Esophagus mucosa (tissue), 1 donor: ENCODE data around the gene POFUT1. TPM values are rescaled to one million over a fixed set of nuclear protein-coding genes. Genes with fewer than 3 reads are reported as not detected.
A peak's percentile ranks its signal among the peaks of the same experiment; 100 is the strongest.

Experiments used
- ATAC-seq: fragments of 200-7000 bp; cut with Tn5 transposase; one replicate; pipeline ENCODE4 v1.9.1; 2020
- total RNA-seq: library from RNA; stranded (reverse); gene quantifications from one replicate; pipeline ENCODE4 v1.2.4, GENCODE V29; 2023
- donor health status: DM: yes; HTN: yes; CAD: no.

The POFUT1 gene
- total RNA-seq, 1 donor from 2014 or later: 18.3 TPM

GRCh38 chr20:32208499-32209154 lies 947 bp downstream of the POFUT1 start:
- no peak for ATAC-seq

DNA sequence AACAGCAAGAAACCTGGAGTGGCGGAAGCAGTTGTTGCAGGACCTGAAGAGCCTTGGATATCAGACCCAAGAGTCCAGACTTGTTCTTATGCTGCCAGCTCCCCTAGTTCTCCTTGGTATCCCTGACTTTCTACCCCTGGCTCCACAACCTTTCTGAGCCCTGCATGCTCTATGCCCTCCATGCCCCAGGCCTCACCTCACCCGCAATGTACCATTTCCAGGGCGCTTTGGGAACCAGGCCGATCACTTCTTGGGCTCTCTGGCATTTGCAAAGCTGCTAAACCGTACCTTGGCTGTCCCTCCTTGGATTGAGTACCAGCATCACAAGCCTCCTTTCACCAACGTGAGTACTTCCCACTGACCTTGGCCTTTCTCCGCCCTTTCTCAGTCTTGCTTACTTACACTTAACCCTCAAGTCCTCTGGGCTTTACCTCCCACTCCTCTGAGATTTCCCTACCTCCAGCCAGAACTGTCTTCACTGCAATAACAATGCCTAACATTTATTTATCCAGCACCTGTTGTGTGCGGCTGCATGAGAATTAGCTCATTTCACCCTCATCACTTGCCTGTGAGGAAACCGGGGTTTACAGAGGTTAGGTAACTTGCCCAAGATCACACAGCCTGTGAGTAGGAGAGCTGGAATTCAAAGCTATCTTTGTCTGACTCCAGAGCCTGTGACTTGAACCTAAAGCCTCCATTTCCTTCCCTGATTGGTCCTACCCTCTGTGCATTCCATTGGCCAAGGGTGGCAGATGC lies 2.3 kb downstream of the POFUT1 start:
- no peak for ATAC-seq

DNA sequence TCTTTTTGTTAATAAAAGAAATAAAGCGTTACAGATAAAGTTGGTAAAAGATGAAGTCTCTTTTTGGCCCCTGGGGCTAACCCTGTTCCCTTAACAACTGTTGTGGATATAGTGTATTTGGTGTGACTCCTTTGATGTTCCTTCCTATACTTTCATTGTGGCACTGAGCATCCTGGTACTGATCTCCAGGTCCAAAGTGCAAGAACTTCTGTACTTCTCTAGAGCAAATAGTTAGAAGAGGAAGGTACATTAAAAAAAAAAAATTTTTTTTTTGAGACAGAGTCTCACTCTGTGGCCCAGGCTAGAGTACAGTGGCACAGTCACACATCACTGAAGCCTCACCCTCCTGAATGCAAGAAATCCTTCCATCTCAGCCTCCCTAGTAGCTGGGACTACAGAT lies 6.2 kb downstream of the POFUT1 start:
- ATAC-seq: no peak

DNA sequence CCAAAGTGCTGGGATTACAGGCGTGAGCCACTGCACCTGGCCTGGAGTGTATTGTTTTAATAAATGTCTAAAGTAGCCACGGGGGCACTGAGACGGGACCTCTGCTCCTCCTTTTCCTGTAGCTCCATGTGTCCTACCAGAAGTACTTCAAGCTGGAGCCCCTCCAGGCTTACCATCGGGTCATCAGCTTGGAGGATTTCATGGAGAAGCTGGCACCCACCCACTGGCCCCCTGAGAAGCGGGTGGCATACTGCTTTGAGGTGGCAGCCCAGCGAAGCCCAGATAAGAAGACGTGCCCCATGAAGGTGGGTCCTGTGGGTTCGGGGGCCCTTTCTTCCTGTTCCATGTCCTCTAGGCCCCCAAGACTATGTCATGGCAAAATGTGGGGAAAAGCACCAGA lies 7.5 kb downstream of the POFUT1 start:
- ATAC-seq: no peak

- no peak for ATAC-seq
These were observed 8.0 kb downstream of the POFUT1 start for GRCh38 chr20:32215729-32216128.

- no peak for ATAC-seq
These were observed 8.8 kb downstream of the POFUT1 start for GRCh38 chr20:32216179-32217142.

GRCh38 chr20:32218156-32218900 lies 10.6 kb downstream of the POFUT1 start:
- ATAC-seq: no peak

- peak; percentile 40 for ATAC-seq
These were observed 16.8 kb downstream of the POFUT1 start for GRCh38 chr20:32224463-32224862.

DNA sequence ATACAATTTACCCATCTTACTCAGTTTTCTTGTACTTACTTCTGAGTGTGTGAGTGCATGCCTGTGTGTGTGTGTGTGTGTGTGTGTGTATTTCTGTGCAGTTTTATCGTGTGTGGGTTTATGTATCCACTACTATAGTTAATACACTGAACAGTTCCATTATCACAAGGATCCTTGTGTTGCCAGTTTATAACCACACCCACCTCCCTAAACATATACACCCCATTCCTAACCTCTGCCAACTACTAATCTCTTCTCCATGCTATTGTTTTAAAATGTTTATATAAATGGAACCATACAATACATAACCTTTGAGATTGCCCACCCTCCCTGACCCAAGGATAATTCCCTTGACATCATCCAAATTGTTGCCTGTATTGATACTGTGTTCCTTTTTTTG lies 18.7 kb downstream of the POFUT1 start:
- ATAC-seq: no peak

DNA sequence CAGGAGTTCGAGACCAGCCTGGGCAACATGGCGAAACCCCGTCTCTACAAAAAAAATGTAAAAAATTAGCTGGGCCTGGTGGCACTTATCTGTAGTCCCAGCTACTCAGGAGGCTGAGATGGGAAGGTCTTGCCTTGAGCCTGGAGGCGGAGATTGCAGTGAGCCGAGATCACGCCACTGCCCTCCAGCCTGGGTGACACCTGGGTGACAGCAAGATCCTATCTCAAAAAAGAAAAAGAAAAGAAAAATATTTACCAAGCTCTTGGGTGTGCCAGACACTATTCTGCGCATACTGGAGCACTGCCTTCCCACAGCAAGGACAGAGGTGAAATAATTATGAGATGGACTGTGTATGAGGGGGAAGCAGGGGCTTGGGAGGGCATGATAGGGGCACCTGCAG lies 19.6 kb downstream of the POFUT1 start:
- no peak for ATAC-seq

- no peak for ATAC-seq
These were observed 20.3 kb downstream of the POFUT1 start for GRCh38 chr20:32227744-32228688.

DNA sequence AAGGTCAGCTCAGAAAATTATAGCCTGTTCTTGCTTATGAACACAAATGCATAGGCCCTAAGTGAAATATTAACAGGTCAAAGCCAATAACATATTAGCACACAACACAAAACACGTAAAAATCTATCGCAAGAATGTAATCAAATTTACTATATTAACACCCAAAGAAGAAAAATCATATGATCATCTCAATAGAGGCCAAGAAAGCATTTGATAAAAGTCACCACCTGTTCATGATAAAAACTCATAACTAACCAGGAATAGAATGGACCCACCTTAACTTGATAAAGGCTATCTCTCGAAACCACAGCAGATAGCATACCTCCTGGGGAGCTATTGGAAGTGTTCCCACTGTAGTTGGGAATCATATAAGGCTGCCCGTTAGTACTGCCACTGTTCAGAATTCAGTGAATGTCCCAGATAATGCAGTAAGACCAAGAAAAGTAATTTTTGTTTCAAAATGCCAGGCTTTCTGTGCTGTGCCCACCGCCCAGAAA lies 21.6 kb downstream of the POFUT1 start:
- ATAC-seq: no peak

DNA sequence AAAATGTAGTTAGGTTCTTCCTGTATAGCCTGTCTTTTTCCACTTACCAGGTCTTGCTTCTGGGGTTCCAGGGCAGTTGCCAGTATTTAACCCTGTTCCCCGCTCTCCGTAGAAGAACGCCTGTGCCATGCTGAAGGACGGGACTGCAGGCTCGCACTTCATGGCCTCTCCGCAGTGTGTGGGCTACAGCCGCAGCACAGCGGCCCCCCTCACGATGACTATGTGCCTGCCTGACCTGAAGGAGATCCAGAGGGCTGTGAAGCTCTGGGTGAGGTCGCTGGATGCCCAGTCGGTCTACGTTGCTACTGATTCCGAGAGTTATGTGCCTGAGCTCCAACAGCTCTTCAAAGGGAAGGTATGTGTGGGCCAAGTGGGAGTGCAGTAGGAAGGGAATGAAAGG lies 23.0 kb downstream of the POFUT1 start:
- ATAC-seq: no peak

DNA sequence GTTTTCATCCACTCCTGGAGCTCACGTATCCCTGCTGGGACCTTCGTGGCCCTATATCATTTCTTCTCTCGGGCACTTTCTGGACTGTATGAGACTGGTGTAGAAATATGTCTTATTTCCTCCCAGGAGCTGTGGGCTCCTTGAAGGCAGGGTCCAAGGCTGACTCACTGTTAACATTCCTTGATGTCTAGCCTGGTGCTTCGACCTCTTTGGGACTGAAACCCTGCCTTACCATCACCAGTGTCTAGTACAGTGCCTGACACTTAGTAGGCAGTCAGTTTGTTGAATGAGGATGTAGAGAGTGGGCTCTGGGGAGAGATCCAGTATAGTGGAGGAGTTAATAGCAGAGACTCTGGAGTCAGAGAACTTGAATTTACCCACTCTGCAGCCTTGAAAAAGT lies 23.6 kb downstream of the POFUT1 start:
- ATAC-seq: no peak

DNA sequence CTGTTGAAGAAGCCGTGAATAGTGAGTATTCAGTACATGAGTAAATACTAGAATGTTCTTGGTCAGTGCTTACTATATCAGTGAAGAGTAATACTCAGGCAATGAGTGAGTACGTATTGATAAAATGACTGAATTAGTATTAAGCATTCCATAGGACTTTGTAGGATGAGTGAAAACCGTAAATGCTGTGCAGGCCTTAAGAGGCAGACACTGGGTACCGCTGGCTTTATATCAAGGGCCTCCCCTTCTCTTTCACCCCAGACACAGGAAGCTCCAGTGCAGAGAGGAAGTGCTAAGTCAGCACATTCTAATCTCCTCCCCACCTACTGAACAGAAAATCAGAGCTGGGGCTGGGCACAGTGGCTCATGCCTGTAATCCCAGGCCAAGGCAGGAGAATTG lies 24.2 kb downstream of the POFUT1 start:
- peak; percentile 35 for ATAC-seq

GRCh38 chr20:32232326-32232886 lies 24.7 kb downstream of the POFUT1 start:
- ATAC-seq: no peak

DNA sequence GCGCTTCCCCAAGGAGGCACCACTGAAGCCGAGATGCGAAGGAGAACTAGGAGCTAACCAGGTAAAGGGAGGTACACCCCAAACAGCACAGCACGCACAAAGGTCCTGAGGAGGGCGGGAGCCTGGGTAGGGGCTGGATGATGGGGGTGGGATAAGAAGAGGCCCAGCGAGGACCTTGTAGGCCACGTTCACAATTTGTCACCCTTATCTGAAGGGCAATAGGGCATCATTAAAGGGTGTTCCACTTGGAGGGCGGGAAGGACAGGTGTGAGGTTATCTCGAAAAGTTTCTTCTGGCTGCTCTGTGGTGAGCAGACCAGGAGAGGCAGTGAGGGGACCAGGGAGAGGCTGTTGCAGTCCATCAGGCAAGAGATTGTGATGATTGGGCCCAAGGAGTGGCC lies 25.6 kb downstream of the POFUT1 start:
- no peak for ATAC-seq

GRCh38 chr20:32234135-32234808 lies 26.6 kb downstream of the POFUT1 start:
- ATAC-seq: no peak

DNA sequence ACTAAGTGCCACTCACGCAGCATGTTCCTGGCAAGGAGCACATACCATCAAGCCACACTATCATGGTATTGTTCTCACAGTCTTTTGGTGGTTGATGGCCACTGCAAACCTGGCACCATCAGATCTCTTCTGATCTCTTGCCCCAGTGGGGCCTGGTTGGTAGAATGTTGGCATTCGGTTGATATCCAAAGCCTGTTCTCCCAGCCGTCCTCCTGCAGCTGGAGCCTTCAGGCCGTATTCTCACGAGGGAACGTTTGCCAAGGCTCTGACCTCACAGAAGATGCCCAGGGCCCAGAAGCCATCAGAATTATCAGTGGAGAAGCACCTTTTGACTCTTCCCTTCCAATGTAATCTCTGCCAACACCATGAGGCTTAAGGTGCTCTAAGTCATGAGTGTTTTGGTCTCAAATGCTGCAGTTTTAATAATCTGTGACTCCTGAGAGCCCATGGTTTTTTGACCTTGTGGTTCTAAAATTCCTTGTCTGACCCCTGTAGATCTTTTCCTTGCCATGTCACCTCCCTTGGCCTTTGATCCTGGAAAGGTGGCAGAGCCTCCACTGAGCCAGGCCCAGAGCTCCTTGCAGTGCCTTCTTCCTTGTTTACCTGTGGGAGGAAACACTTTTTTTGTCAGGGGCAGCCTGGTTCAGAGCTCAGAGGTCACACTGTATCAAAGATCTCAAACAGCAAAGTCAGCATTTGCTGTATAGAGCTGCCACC lies 27.8 kb downstream of the POFUT1 start:
- ATAC-seq: no peak
